ENCODE data around the gene TCF12. TPM values are rescaled to one million over a fixed set of nuclear protein-coding genes. Genes with fewer than 3 reads are reported as not detected.

TCF12 gene
- polyA plus RNA-seq, 3 donors: 15.8 to 52.5 (median 27.6) TPM

DNA sequence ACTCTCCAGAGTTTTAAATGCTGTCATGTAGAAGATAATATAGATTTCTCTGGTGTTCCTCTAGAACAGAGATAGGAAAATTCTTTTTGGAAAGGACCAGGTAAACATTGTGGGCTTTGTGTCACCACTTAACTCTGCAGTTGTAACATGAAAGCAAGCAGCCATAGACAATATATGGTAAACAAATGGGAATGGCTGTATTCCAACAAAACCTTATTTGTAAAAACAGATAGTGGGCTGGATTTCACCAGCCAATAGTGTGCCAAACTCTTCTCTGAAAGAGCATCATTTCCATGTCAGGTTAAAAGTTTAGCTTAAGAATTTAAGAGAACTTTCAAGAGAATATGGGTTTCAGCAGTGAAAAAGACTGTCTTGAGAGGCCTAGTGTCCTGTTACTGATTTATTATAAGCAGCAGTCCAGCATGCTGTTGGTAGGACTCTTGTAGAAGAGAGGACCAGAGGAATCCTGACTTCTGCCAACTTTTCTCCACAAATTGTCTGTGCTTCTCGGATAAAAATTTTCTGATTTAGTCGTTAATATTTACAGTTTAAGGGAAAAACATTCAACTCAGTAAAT lies 107.7 kb downstream of the TCF12 start:
- no peaks in the 10 kb centered on the region for H3K27me3 ChIP-seq (ENCODE audit: control insufficient read depth in 2 of 2, insufficient read depth in 2 of 2, low read length in 2 of 2)
- no peak overlapping the region for H3K4me3 ChIP-seq (replicated peaks in 1 of 3; ENCODE audit: low read depth in 2 of 3, low read length in 3 of 3)
- Mint-ChIP-seq H3K4me3 (no peak overlapping the region), H3K27me3 (ENCODE audit: low read depth in 3 of 3) (no peaks in the 10 kb centered on the region), H3K4me1 (peaks cover 14% of the 10 kb centered on the region), H3K36me3 (peaks cover 2% of the 10 kb centered on the region in 2 donors), H3K9me3 (peaks cover 0 to 8% (median 5%) of the 10 kb centered on the region in 7 donors), H3K27ac (peak overlapping the region in 5 of 7 donors; percentile 13 to 84 (median 68))
- H4K20me1 ChIP-seq (ENCODE audit: insufficient read depth, low read length): peaks cover 52% of the 10 kb centered on the region
- WGBS (ENCODE audit: insufficient coverage): no CpG with 5 or more reads among the region's 2 CpGs
- peaks cover 86% of the 10 kb centered on the region for H3K79me2 ChIP-seq (ENCODE audit: insufficient read depth, low read length)
- peaks cover 0 to 6% of the 10 kb centered on the region in 2 donors for H3K9me3 ChIP-seq (replicated peaks in 1 of 2; ENCODE audit: control insufficient read depth in 1 of 2, insufficient read depth in 1 of 2, low read length in 2 of 2)
- H3K36me3 ChIP-seq (replicated peaks in 1 of 2; ENCODE audit: control insufficient read depth in 1 of 2, insufficient read depth in 2 of 2, low read length in 2 of 2): no peaks in the 10 kb centered on the region
- no peak overlapping the region for H2AFZ ChIP-seq (ENCODE audit: insufficient read depth, low read depth, low read length, poor library complexity, severe bottlenecking)
- TF ChIP-seq, protein P1, sequence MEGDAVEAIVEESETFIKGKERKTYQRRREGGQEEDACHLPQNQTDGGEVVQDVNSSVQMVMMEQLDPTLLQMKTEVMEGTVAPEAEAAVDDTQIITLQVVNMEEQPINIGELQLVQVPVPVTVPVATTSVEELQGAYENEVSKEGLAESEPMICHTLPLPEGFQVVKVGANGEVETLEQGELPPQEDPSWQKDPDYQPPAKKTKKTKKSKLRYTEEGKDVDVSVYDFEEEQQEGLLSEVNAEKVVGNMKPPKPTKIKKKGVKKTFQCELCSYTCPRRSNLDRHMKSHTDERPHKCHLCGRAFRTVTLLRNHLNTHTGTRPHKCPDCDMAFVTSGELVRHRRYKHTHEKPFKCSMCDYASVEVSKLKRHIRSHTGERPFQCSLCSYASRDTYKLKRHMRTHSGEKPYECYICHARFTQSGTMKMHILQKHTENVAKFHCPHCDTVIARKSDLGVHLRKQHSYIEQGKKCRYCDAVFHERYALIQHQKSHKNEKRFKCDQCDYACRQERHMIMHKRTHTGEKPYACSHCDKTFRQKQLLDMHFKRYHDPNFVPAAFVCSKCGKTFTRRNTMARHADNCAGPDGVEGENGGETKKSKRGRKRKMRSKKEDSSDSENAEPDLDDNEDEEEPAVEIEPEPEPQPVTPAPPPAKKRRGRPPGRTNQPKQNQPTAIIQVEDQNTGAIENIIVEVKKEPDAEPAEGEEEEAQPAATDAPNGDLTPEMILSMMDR (IDR thresholded peaks at IDR 0.05): no peak
- H3K4me1 ChIP-seq (ENCODE audit: control insufficient read depth in 1 of 2, insufficient read depth in 2 of 2, low read length in 2 of 2): peaks cover 4 to 15% of the 10 kb centered on the region in 2 donors
- no peak for DNase-seq
- intact Hi-C loops (cut with micrococcal nuclease): no loop called here
- no peak overlapping the region for H3K9ac ChIP-seq (ENCODE audit: insufficient read depth, low read length, poor library complexity, severe bottlenecking)
- H3K4me2 ChIP-seq (replicated peaks; ENCODE audit: extremely low read depth, low read length, poor library complexity, severe bottlenecking): no peak overlapping the region
- peak overlapping the region in 1 of 2 donors; percentile 1 for H3K27ac ChIP-seq (ENCODE audit: low read depth in 1 of 2, low read length in 2 of 2)

DNA sequence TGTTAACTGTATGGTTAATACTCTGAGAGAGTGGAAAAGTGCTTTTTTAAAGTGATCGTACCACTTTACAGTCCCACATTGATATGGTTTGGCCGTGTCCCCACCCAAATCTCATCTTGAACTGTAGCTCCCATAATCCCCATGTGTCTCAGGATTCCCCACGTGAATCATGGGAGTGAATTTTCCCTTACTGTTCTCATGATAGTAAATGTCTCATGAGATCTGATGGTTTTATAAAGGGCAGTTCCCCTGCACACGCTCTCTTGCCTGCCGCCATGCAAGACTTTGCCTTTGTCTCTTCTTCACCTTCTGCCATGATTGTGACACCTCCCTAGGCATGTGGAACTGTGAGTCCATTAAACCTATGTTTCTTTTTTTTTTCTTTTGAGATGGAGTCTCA lies 109.2 kb downstream of the TCF12 start:
- no peaks in the 10 kb centered on the region for H3K27me3 Mint-ChIP-seq (ENCODE audit: low read depth in 3 of 3)
- H3K4me1 ChIP-seq (ENCODE audit: control insufficient read depth in 1 of 2, insufficient read depth in 2 of 2, low read length in 2 of 2): peaks cover 14 to 23% of the 10 kb centered on the region in 2 donors
- H3K9me3 ChIP-seq (replicated peaks in 1 of 2; ENCODE audit: control insufficient read depth in 1 of 2, insufficient read depth in 1 of 2, low read length in 2 of 2): peaks cover 0 to 6% of the 10 kb centered on the region in 2 donors
- H3K36me3 ChIP-seq (replicated peaks in 1 of 2; ENCODE audit: control insufficient read depth in 1 of 2, insufficient read depth in 2 of 2, low read length in 2 of 2): no peaks in the 10 kb centered on the region
- H3K9ac ChIP-seq (ENCODE audit: insufficient read depth, low read length, poor library complexity, severe bottlenecking): no peak overlapping the region
- DNase-seq: no peak
- H3K4me2 ChIP-seq (replicated peaks; ENCODE audit: extremely low read depth, low read length, poor library complexity, severe bottlenecking): no peak overlapping the region
- H2AFZ ChIP-seq (ENCODE audit: insufficient read depth, low read depth, low read length, poor library complexity, severe bottlenecking): no peak overlapping the region
- WGBS (ENCODE audit: insufficient coverage): no CpG with 5 or more reads among the region's 5 CpGs
- no peaks in the 10 kb centered on the region for H3K27me3 ChIP-seq (ENCODE audit: control insufficient read depth in 2 of 2, insufficient read depth in 2 of 2, low read length in 2 of 2)
- H3K9me3 Mint-ChIP-seq: peaks cover 0 to 8% (median 5%) of the 10 kb centered on the region in 7 donors
- peaks cover 62% of the 10 kb centered on the region for H4K20me1 ChIP-seq (ENCODE audit: insufficient read depth, low read length)
- no peak overlapping the region for H3K4me3 Mint-ChIP-seq
- H3K79me2 ChIP-seq (ENCODE audit: insufficient read depth, low read length): peaks cover 91% of the 10 kb centered on the region
- no peaks in the 10 kb centered on the region for H3K36me3 Mint-ChIP-seq
- H3K4me3 ChIP-seq (replicated peaks in 1 of 3; ENCODE audit: low read depth in 2 of 3, low read length in 3 of 3): no peak overlapping the region
- peak overlapping the region in 1 of 7 donors; percentile 71 for H3K27ac Mint-ChIP-seq
- TF ChIP-seq, protein P1 (IDR thresholded peaks at IDR 0.05): no peak
- H3K27ac ChIP-seq (ENCODE audit: low read depth in 1 of 2, low read length in 2 of 2): no peak overlapping the region
- intact Hi-C loops (cut with micrococcal nuclease): no loop called here
- peaks cover 23% of the 10 kb centered on the region for H3K4me1 Mint-ChIP-seq

Data from CD14-positive monocyte (primary cell).